Peyer's patch (tissue), 4 donors: ENCODE data around the gene USP4.
"Not testable (repeated sequence)": the region's sequence is repeated elsewhere in the genome, so short reads cannot be mapped to it uniquely, and the experiment has no call there.

Experiments used
- CTCF ChIP-seq, 6 experiments: fragments of 450-650 bp in 4 of 6; fragments of 200-600 bp in 2 of 6; sonication (generic) in 1 of 6; IDR thresholded peaks; one replicate each; pipeline ENCODE4 v1.5.1; 2017 to 2019; ENCODE audit warnings: antibody characterized with exemption in 6 of 6, mild to moderate bottlenecking in 3 of 6, moderate library complexity in 1 of 6
- POLR2A ChIP-seq, 2 donors: fragments of 450-650 bp; IDR thresholded peaks; one replicate each; pipeline ENCODE4 v1.5.1; 2017; ENCODE audit warnings: antibody characterized with exemption in 2 of 2, mild to moderate bottlenecking in 2 of 2, moderate library complexity in 2 of 2

GRCh38 chr3:49357443-49358216 is 17.8 kb upstream of the USP4 start:
- TF ChIP-seq POLR2A, CTCF (IDR thresholded peaks at IDR 0.05): not testable (repeated sequence)
